CD8-positive, alpha-beta memory T cell (primary cell): ENCODE data around the gene TSBP1. TPM values are rescaled to one million over a fixed set of nuclear protein-coding genes. Genes with fewer than 3 reads are reported as not detected.
"Not testable (repeated sequence)": the region's sequence is repeated elsewhere in the genome, so short reads cannot be mapped to it uniquely, and the experiment has no call there.

Source experiments
- CTCF ChIA-PET: fragments of 350-600 bp; sonication (Branson Sonifier 250); formaldehyde crosslinking; loops from one replicate; lab custom pipeline; 2021; ENCODE audit warnings: antibody characterized with exemption; lab: Charles Lee
- POLR2A ChIA-PET: fragments of 350-600 bp; sonication (Branson Sonifier 250); formaldehyde crosslinking; loops from one replicate; lab custom pipeline; 2021; ENCODE audit warnings: antibody characterized with exemption; lab: Charles Lee
- DNase-seq, 5 donors: peaks; one replicate each; pipeline versions ENCODE4 v3.0.0 to v3.0.0-alpha.2; 2020 to 2022; ENCODE audit warnings: mixed read lengths in 1 of 5
- H3K27ac ChIP-seq: one replicate; pipeline ENCODE4 v1.7.0; 2013; ENCODE audit warnings: low read depth, mild to moderate bottlenecking, low read length, moderate library complexity
- H3K27me3 ChIP-seq: 2 replicates; pipeline ENCODE4 v1.7.0; 2013; ENCODE audit warnings: low read length, mild to moderate bottlenecking; ENCODE audit not compliant: insufficient read depth, poor library complexity, severe bottlenecking
- H3K36me3 ChIP-seq: 2 replicates; pipeline ENCODE4 v1.7.0; 2013; ENCODE audit warnings: mild to moderate bottlenecking, low read length, moderate library complexity; ENCODE audit not compliant: insufficient read depth
- H3K4me1 ChIP-seq: 2 replicates; pipeline ENCODE4 v1.7.0; 2013; ENCODE audit warnings: mild to moderate bottlenecking, low read length, moderate library complexity; ENCODE audit not compliant: insufficient read depth
- H3K4me3 ChIP-seq: 2 replicates; pipeline ENCODE4 v1.7.0; 2013; ENCODE audit warnings: mild to moderate bottlenecking, low read length
- H3K9me3 ChIP-seq: 2 replicates; pipeline ENCODE4 v1.7.0; 2013; ENCODE audit warnings: mild to moderate bottlenecking, low read length
- H3K27ac Mint-ChIP-seq, 8 donors: one replicate each; pipeline ENCODE4 v1.8.0; 2020 to 2021; ENCODE audit warnings: mixed read lengths in 8 of 8, mild to moderate bottlenecking in 6 of 8, inconsistent platforms in 3 of 8, moderate library complexity in 3 of 8
- H3K27me3 Mint-ChIP-seq, 2 donors: one replicate each; pipeline ENCODE4 v1.8.0; 2020 to 2021; ENCODE audit warnings: mixed read lengths in 2 of 2, mild to moderate bottlenecking in 1 of 2, moderate library complexity in 1 of 2
- H3K36me3 Mint-ChIP-seq, 3 donors: one replicate each; pipeline ENCODE4 v1.8.0; 2020 to 2021; ENCODE audit warnings: mixed read lengths in 3 of 3, inconsistent platforms in 1 of 3, mild to moderate bottlenecking in 1 of 3
- H3K4me1 Mint-ChIP-seq, 3 donors: one replicate each; pipeline ENCODE4 v1.8.0; 2020 to 2021; ENCODE audit warnings: mixed read lengths in 3 of 3, inconsistent platforms in 1 of 3, mild to moderate bottlenecking in 1 of 3
- H3K4me3 Mint-ChIP-seq, 7 donors: one replicate each; pipeline ENCODE4 v1.8.0; 2020 to 2021; ENCODE audit warnings: mixed read lengths in 7 of 7, mild to moderate bottlenecking in 6 of 7, moderate library complexity in 4 of 7, inconsistent platforms in 2 of 7
- H3K9me3 Mint-ChIP-seq, 5 donors: one replicate each; pipeline ENCODE4 v1.8.0; 2020 to 2022; ENCODE audit warnings: mixed read lengths in 5 of 5, mild to moderate bottlenecking in 3 of 5, moderate library complexity in 2 of 5, inconsistent platforms in 1 of 5
- polyA plus RNA-seq: library from polyadenylated mRNA; unstranded; fragments of 300-500 nt; fragmentation: Illumina TruSeq; gene quantifications from one replicate; pipeline ENCODE4 v1.2.3, GENCODE V29; 2021
- total RNA-seq, 2 experiments: library from RNA; stranded (reverse); gene quantifications; one replicate each; pipeline ENCODE4 v1.2.3, GENCODE V29; 2021

TSBP1 gene
- total and polyA plus RNA-seq, 3 experiments from 2014 or later = not detected

- H3K27me3 ChIP-seq = no peaks in the 10 kb centered on the region
- no peak overlapping the region for H3K27ac Mint-ChIP-seq
- H3K9me3 ChIP-seq = no peaks in the 10 kb centered on the region
- no peaks in the 10 kb centered on the region for H3K36me3 ChIP-seq
- ChIA-PET POLR2A (no interaction called here), CTCF (no interaction called here)
- H3K4me1 Mint-ChIP-seq = no peaks in the 10 kb centered on the region
- no peaks in the 10 kb centered on the region for H3K9me3 Mint-ChIP-seq
- H3K4me1 ChIP-seq = no peaks in the 10 kb centered on the region
- H3K4me3 ChIP-seq = no peak overlapping the region
- no peak for DNase-seq
- no peaks in the 10 kb centered on the region for H3K36me3 Mint-ChIP-seq
- H3K27ac ChIP-seq = no peak overlapping the region
- no peak overlapping the region for H3K4me3 Mint-ChIP-seq
- peaks cover 21 to 70% of the 10 kb centered on the region in 2 donors for H3K27me3 Mint-ChIP-seq
Observed at GRCh38 chr6:32293695-32294094, 78.0 kb downstream of the TSBP1 start.

- Histone ChIP-seq H3K36me3 (no peaks in the 10 kb centered on the region), H3K4me3 (no peak overlapping the region), H3K27me3 (no peaks in the 10 kb centered on the region), H3K27ac (no peak overlapping the region), H3K9me3 (no peaks in the 10 kb centered on the region), H3K4me1 (no peaks in the 10 kb centered on the region)
- Mint-ChIP-seq H3K27ac (no peak overlapping the region), H3K9me3 (no peaks in the 10 kb centered on the region), H3K4me1 (no peaks in the 10 kb centered on the region), H3K4me3 (no peak overlapping the region), H3K36me3 (no peaks in the 10 kb centered on the region), H3K27me3 (peaks cover 18 to 69% of the 10 kb centered on the region in 2 donors)
- no peak for DNase-seq
- ChIA-PET CTCF (no interaction called here), POLR2A (no interaction called here)
Observed at GRCh38 chr6:32291543-32291942, 80.2 kb downstream of the TSBP1 start.

GRCh38 chr6:32290886-32291450 lies 80.7 kb downstream of the TSBP1 start:
- H3K27ac ChIP-seq = no peak overlapping the region
- no peaks in the 10 kb centered on the region for H3K36me3 Mint-ChIP-seq
- H3K27ac Mint-ChIP-seq = no peak overlapping the region
- ChIA-PET CTCF (no interaction called here), POLR2A (no interaction called here)
- peaks cover 21 to 67% of the 10 kb centered on the region in 2 donors for H3K27me3 Mint-ChIP-seq
- H3K36me3 ChIP-seq = no peaks in the 10 kb centered on the region
- no peaks in the 10 kb centered on the region for H3K4me1 Mint-ChIP-seq
- no peaks in the 10 kb centered on the region for H3K9me3 Mint-ChIP-seq
- H3K27me3 ChIP-seq = no peaks in the 10 kb centered on the region
- no peak for DNase-seq
- no peak overlapping the region for H3K4me3 ChIP-seq
- H3K9me3 ChIP-seq = no peaks in the 10 kb centered on the region
- H3K4me3 Mint-ChIP-seq = no peak overlapping the region
- H3K4me1 ChIP-seq = no peaks in the 10 kb centered on the region

- ChIA-PET POLR2A (no interaction called here), CTCF (no interaction called here)
- Mint-ChIP-seq H3K4me1 (no peaks in the 10 kb centered on the region), H3K36me3 (no peaks in the 10 kb centered on the region), H3K27ac (no peak overlapping the region), H3K4me3 (no peak overlapping the region), H3K9me3 (no peaks in the 10 kb centered on the region), H3K27me3 (peaks cover 20 to 51% of the 10 kb centered on the region in 2 donors)
- H3K4me1 ChIP-seq = no peaks in the 10 kb centered on the region
- H3K27ac ChIP-seq = no peak overlapping the region
- no peak overlapping the region for H3K4me3 ChIP-seq
- DNase-seq = no peak
- no peaks in the 10 kb centered on the region for H3K9me3 ChIP-seq
- no peaks in the 10 kb centered on the region for H3K27me3 ChIP-seq
- H3K36me3 ChIP-seq = no peaks in the 10 kb centered on the region
Observed at GRCh38 chr6:32288426-32288825, 83.3 kb downstream of the TSBP1 start.

GRCh38 chr6:32273801-32274577 lies 97.7 kb downstream of the TSBP1 start:
- H3K4me3 Mint-ChIP-seq, POLR2A ChIA-PET, H3K4me3 ChIP-seq, H3K9me3 ChIP-seq, H3K27ac Mint-ChIP-seq, DNase-seq, H3K36me3 Mint-ChIP-seq, CTCF ChIA-PET, H3K27ac ChIP-seq, H3K27me3 ChIP-seq, H3K9me3 Mint-ChIP-seq, H3K36me3 ChIP-seq: not testable (repeated sequence)
- Mint-ChIP-seq H3K27me3 (peaks cover 26 to 65% of the 10 kb centered on the region in 2 donors), H3K4me1 (peaks cover 10 to 13% (median 10%) of the 10 kb centered on the region in 3 donors)
- peaks cover 12% of the 10 kb centered on the region for H3K4me1 ChIP-seq

GRCh38 chr6:32271429-32271828 lies 100.3 kb downstream of the TSBP1 start:
- Mint-ChIP-seq H3K4me1 (peaks cover 10 to 13% (median 10%) of the 10 kb centered on the region in 3 donors), H3K36me3 (peaks cover 0 to 4% (median 0%) of the 10 kb centered on the region in 3 donors), H3K4me3 (peak overlapping the region in 3 of 7 donors; percentile 2 to 12 (median 9)), H3K27ac (peak overlapping the region in 4 of 8 donors; percentile 1 to 72 (median 4)), H3K9me3 (no peaks in the 10 kb centered on the region), H3K27me3 (peaks cover 14 to 63% of the 10 kb centered on the region in 2 donors)
- Histone ChIP-seq H3K36me3 (no peaks in the 10 kb centered on the region), H3K4me3 (no peak overlapping the region), H3K27me3 (no peaks in the 10 kb centered on the region), H3K27ac (no peak overlapping the region), H3K9me3 (no peaks in the 10 kb centered on the region), H3K4me1 (peaks cover 12% of the 10 kb centered on the region)
- ChIA-PET CTCF (no interaction called here), POLR2A (no interaction called here)
- DNase-seq = peak in 1 of 5 donors; percentile 10

GRCh38 chr6:32268459-32268858 lies 103.2 kb downstream of the TSBP1 start:
- DNase-seq, CTCF ChIA-PET: not testable (repeated sequence)

GRCh38 chr6:32267035-32267434 lies 104.7 kb downstream of the TSBP1 start:
- no peaks in the 10 kb centered on the region for H3K27me3 ChIP-seq
- peaks cover 0 to 3% (median under 1%) of the 10 kb centered on the region in 3 donors for H3K36me3 Mint-ChIP-seq
- no peaks in the 10 kb centered on the region for H3K9me3 ChIP-seq
- H3K4me1 Mint-ChIP-seq = peaks cover 10 to 13% (median 10%) of the 10 kb centered on the region in 3 donors
- peaks cover 6 to 45% of the 10 kb centered on the region in 2 donors for H3K27me3 Mint-ChIP-seq
- DNase-seq = no peak
- no peaks in the 10 kb centered on the region for H3K9me3 Mint-ChIP-seq
- H3K4me3 ChIP-seq = no peak overlapping the region
- ChIA-PET POLR2A (no interaction called here), CTCF (no interaction called here)
- no peak overlapping the region for H3K4me3 Mint-ChIP-seq
- H3K4me1 ChIP-seq = peaks cover 12% of the 10 kb centered on the region
- no peak overlapping the region for H3K27ac Mint-ChIP-seq
- no peaks in the 10 kb centered on the region for H3K36me3 ChIP-seq
- no peak overlapping the region for H3K27ac ChIP-seq

More at GRCh38 chr6:32268459-32268858, 103.2 kb downstream of the TSBP1 start:
- H3K9me3 ChIP-seq, H3K9me3 Mint-ChIP-seq, H3K4me3 ChIP-seq, H3K36me3 Mint-ChIP-seq, H3K4me3 Mint-ChIP-seq, POLR2A ChIA-PET, H3K27ac ChIP-seq, H3K36me3 ChIP-seq, H3K27me3 ChIP-seq, H3K27ac Mint-ChIP-seq: not testable (repeated sequence)
- peaks cover 12% of the 10 kb centered on the region for H3K4me1 ChIP-seq
- Mint-ChIP-seq H3K27me3 (peaks cover 14 to 57% of the 10 kb centered on the region in 2 donors), H3K4me1 (peaks cover 10 to 13% (median 10%) of the 10 kb centered on the region in 3 donors)
